Hematopoietic multipotent progenitor cell treated with erythropoietin and hydrocortisone succinate and interleukin-3 and kit ligand, for 6 days (in vitro differentiated cells): ENCODE results near the gene VWA7.

Experiments
- DNase-seq: peaks from one replicate; pipeline ENCODE4 v3.0.0-alpha.2; 2015

VWA7 gene

GRCh38 chr6:31778193-31778592 is 1.1 kb upstream of the VWA7 start:
- no peak for DNase-seq

- no peak for DNase-seq
Observed at GRCh38 chr6:31777667-31778050, 531 bp upstream of the VWA7 start.

GRCh38 chr6:31776485-31776988 is 591 bp downstream of the VWA7 start:
- peak; percentile 46 for DNase-seq

GRCh38 chr6:31775633-31776484 is 1.3 kb downstream of the VWA7 start:
- DNase-seq = no peak

DNA sequence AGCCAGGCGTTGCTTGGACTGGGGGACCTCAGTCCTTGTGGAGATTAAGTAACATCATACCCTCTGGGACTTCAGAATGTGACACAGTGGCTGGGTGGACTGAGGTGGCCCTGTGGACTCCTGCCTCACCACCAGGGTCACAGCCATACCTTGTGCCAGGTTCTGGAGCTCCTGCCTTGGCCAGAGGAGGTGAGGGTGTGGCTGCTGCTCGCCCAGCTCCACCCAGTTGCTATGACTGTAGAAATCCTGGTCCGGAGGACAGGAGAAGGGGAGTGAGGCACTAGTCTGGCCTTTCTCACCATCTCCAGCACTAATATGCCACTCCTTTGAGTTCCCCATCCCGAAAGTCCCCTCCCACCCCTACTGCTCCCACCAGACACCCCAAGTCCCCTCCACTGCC is 1.9 kb downstream of the VWA7 start:
- DNase-seq = no peak

DNA sequence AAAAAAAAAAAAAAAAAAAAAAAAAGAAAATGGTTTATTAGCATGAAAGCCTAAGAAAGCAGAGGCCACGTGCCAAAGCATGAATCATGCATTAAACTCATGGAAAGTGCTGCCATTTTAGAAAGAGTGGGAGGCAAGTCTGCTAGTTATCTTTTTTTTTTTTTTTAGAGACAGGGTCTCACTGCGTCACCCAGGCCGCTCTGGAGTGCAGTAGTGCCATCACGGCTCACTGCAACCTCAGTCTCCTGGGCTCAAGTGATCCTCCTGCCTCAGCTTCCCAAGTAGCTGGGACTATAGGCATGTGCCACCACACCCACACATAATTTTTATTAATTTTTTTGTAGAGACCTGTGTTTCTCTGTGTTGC is 5.2 kb downstream of the VWA7 start:
- DNase-seq = peak; percentile 38

GRCh38 chr6:31770860-31771259 is 6.3 kb downstream of the VWA7 start:
- no peak for DNase-seq

DNA sequence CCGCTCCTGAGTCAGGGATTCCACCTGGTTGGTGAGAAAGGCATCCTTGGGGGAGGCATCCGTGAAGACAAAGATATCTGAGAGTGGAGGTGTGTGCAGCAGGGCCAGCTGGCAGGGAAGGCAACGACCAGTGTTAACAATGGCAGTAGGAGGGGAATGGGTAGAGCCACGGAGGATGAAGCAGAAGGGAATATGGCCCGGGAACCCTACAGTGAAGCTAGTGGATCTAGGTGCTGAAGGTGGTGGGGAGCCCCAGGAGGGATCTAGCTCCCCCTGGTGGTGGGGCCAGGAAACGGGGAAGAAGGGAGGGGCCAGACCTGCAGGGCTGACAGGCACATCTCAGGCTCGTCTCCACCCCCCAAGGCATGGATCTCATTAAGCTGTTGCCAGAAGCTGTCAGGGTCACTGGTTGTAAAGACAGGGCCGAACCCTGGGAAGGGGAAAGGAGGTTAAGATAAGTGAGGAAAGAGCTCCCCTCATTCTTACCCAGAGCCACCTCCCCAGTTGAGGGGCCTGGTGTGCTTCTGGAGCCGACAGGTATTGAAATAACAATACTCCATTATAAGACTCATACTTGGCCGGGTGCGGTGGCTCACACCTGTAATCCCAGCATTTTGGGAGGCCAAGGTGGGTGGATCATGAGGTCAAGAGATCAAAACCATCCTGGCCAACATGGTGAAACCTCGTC is 7.3 kb downstream of the VWA7 start:
- peak; percentile 90 for DNase-seq

DNA sequence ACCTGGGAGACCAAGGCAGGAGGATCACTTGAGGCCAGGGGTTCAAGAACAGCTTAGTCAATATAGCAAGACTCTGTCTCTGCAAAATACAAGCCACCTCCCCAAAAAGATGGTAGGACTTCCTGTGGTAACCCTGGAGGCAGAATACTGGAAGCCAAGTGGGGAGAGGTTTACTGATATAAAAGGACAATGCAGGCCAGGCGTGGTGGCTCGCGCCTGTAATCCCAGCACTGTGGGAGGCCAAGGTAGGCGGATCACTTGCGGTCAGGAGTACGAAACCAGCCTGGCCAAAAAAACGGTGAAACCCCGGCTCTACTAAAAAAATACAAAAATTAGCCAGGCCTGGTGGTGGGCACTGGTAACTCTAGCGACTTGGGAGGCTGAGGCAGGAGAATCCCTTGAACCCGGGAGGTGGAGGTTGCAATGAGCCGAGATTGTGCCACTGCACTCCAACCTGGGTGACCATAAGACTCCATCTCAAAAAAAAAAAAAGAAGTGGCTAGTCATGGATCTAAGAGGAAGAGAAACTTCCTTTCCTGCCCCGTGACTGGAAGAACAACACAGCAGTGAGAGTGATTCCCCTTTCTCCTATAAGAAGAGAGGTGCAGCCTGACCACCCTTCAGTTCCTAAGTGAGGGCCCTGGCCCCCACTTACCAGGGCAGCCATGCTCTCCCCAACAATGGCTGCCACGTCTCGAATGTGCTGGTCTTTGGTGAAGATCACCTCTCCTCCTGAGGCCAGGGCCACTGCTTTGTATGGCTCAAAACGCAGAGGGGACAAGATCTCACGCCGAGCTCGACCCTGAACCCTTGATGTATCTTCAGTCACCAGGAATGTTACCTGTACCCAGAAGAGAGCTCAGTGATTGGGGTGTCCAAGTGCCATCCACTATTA is 8.5 kb downstream of the VWA7 start:
- no peak for DNase-seq

DNA sequence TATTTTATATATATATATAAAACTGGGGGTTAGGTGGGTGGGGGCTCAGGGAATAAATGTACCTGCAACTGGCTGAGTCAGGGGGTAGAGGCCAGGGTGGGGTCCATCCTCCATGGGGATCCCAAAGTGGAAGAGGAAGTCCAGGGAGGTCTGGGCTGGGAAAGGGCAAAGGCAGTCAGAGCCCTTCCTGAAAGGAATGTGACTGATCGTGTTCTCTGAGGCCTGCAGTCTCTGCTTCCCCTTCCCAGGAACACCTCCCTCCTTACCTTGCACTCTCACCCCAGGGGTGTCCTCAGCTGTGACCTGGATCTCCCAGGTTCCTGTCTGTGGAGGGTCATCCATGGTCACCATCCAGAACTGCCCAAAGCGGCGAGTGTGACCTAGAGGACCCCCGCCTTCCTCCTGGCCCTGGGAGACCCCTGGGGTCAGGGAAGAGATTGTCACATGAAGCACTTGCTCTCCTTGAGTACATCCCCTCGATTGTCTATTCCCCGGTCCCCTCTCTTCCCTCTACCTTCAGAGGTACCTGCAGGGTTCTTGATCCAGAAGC is 10.0 kb downstream of the VWA7 start:
- DNase-seq = no peak

GRCh38 chr6:31765910-31766794 is 11.0 kb downstream of the VWA7 start:
- no peak for DNase-seq

DNA sequence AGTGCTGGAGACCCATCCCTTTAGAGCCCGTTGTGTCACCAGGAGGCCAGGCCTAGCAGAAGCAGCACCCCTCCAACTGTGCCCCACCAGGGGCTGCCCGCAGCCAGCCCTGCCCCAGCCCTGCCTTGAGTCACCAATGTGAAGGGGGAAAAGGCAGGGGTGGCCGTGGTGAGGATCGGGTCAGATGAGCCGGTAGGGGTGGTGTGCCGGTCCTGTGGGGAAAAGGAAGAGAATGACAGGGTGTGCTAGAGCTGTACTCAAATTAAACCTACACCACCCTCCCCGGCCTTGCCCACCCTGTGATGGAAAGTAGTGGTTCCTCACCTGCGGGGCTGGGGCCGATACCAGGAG is 11.6 kb downstream of the VWA7 start:
- DNase-seq = no peak

GRCh38 chr6:31764198-31764597 is 12.9 kb downstream of the VWA7 start:
- no peak for DNase-seq

- no peak for DNase-seq
Observed at GRCh38 chr6:31763619-31763940, 13.5 kb downstream of the VWA7 start.

GRCh38 chr6:31762878-31763618 is 14.1 kb downstream of the VWA7 start:
- no peak for DNase-seq

- DNase-seq = no peak
Observed at GRCh38 chr6:31762356-31762755, 14.8 kb downstream of the VWA7 start, which contains the start of gene SAPCD1. SAPCD1 (plus strand) TSS chr6:31762656; CDS start chr6:31763055, 399 bp downstream.

- no peak for DNase-seq
Observed at GRCh38 chr6:31761343-31761742, 15.8 kb downstream of the VWA7 start.

- DNase-seq = no peak
Observed at GRCh38 chr6:31760790-31761189, 16.3 kb downstream of the VWA7 start.

GRCh38 chr6:31758281-31758680 is 18.8 kb downstream of the VWA7 start:
- no peak for DNase-seq

GRCh38 chr6:31752739-31753319 is 24.3 kb downstream of the VWA7 start:
- DNase-seq = no peak
